Measurements from ENCODE around the gene GRID1.

DNA sequence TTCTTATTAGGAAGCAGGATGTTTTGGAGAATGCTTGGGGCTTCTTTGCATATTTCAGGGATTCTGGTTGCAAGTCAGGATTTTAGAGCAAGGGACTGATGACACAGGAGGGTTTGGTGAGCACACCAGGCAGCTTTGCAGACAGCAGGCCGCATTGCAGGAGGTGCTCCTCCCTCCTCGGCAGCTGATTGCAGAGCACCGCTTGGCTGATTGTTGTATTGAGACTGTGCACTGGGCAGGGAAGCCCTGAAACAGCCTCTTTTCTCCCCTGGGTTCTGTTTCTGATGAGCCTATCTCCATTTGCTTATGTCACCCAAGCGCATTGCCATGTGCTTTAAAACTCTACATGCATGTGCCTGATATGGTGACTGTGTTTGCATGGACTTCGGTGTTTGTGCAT, 769.6 kb downstream of the GRID1 start:
- TF ChIP-seq POLR2A (IDR thresholded peaks at IDR 0.05): no peak
- TF ChIP-seq, protein P1, sequence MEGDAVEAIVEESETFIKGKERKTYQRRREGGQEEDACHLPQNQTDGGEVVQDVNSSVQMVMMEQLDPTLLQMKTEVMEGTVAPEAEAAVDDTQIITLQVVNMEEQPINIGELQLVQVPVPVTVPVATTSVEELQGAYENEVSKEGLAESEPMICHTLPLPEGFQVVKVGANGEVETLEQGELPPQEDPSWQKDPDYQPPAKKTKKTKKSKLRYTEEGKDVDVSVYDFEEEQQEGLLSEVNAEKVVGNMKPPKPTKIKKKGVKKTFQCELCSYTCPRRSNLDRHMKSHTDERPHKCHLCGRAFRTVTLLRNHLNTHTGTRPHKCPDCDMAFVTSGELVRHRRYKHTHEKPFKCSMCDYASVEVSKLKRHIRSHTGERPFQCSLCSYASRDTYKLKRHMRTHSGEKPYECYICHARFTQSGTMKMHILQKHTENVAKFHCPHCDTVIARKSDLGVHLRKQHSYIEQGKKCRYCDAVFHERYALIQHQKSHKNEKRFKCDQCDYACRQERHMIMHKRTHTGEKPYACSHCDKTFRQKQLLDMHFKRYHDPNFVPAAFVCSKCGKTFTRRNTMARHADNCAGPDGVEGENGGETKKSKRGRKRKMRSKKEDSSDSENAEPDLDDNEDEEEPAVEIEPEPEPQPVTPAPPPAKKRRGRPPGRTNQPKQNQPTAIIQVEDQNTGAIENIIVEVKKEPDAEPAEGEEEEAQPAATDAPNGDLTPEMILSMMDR (IDR thresholded peaks at IDR 0.05): no peak
